Aorta (tissue), 5 donors: ENCODE data around the gene ITGBL1. TPM values are rescaled to one million over a fixed set of nuclear protein-coding genes. Genes with fewer than 3 reads are reported as not detected.
A peak's percentile ranks its signal among the peaks of the same experiment; 100 is the strongest.

Source experiments
- ATAC-seq: fragments of 200-7000 bp; cut with Tn5 transposase; one replicate; pipeline ENCODE4 v1.9.1; 2022; ENCODE audit warnings: moderate library complexity; ENCODE audit not compliant: low FRiP score
- DNase-seq, 2 donors: peaks; one replicate each; pipeline ENCODE4 v3.0.0-alpha.2; 2020
- H3K27ac ChIP-seq, 2 donors: one replicate each; pipeline ENCODE4 v1.5.1; 2013; ENCODE audit warnings: low read length in 2 of 2, mild to moderate bottlenecking in 2 of 2, moderate library complexity in 2 of 2, control low read depth in 1 of 2, inconsistent platforms in 1 of 2, low read depth in 1 of 2
- H3K27me3 ChIP-seq, 2 donors: one replicate each; pipeline ENCODE4 v1.6.1; 2013; ENCODE audit warnings: control low read depth in 1 of 2, low read length in 1 of 2, mild to moderate bottlenecking in 1 of 2, moderate library complexity in 1 of 2; ENCODE audit not compliant: insufficient read depth in 2 of 2, control insufficient read depth in 1 of 2
- H3K36me3 ChIP-seq, 2 donors: one replicate each; pipeline ENCODE4 v1.6.1; 2013; ENCODE audit warnings: control low read depth in 1 of 2, low read length in 1 of 2, mild to moderate bottlenecking in 1 of 2; ENCODE audit not compliant: insufficient read depth in 2 of 2, control insufficient read depth in 1 of 2
- H3K4me1 ChIP-seq, 2 donors: one replicate each; pipeline ENCODE4 v1.6.1; 2013; ENCODE audit warnings: low read length in 2 of 2, control low read depth in 1 of 2, mild to moderate bottlenecking in 1 of 2, moderate library complexity in 1 of 2; ENCODE audit not compliant: insufficient read depth in 2 of 2, control insufficient read depth in 1 of 2
- H3K4me3 ChIP-seq, 2 donors: one replicate each; pipeline ENCODE4 v1.5.1; 2013; ENCODE audit warnings: low read length in 2 of 2, control low read depth in 1 of 2, mild to moderate bottlenecking in 1 of 2
- H3K9me3 ChIP-seq: one replicate; pipeline ENCODE4 v1.6.1; 2013; ENCODE audit warnings: mild to moderate bottlenecking, low read length; ENCODE audit not compliant: control insufficient read depth
- WGBS, 2 donors: extraction: QIAGEN DNeasy Blood & Tissue Kit; methylation state at CpG; one replicate each; pipeline ENCODE4 v1.1.7; 2013; 5-methylcytosine and 5-hydroxymethylcytosine counted together
- intact Hi-C, 2 donors: fragments of 100-400 bp; cut with DNase I; formaldehyde crosslinking; loops; one replicate each; pipeline versions ENCODE4 v1.14.2 to v1.15.0; 2022
- polyA plus RNA-seq, 2 donors: library from polyadenylated mRNA; stranded (reverse); fragments of 200-250 nt; gene quantifications; one replicate each; pipeline ENCODE4 v1.2.3, GENCODE V29; 2013
- total RNA-seq, 2 donors: library from RNA; stranded (reverse); fragmentation: NEBNext Ultra II Directional; extraction: Animal tissue kit (Norgen Biotek cat#: 25700); gene quantifications; one replicate each; pipeline ENCODE4 v1.2.1, GENCODE V29; 2021
- donor health status: healthy with polysubstance abuse.
- donor health status: Bipolar disorder and iron deficiency.
- donor health status: DM: no; HTN: no; CAD: no.
- donor health status: DM: no; HTN: no; CAD: no.
- donor health status: DM: yes; HTN: yes; CAD: no.

Gene ITGBL1
- total and polyA plus RNA-seq, 4 donors = 110 to 144 (median 121) TPM

DNA sequence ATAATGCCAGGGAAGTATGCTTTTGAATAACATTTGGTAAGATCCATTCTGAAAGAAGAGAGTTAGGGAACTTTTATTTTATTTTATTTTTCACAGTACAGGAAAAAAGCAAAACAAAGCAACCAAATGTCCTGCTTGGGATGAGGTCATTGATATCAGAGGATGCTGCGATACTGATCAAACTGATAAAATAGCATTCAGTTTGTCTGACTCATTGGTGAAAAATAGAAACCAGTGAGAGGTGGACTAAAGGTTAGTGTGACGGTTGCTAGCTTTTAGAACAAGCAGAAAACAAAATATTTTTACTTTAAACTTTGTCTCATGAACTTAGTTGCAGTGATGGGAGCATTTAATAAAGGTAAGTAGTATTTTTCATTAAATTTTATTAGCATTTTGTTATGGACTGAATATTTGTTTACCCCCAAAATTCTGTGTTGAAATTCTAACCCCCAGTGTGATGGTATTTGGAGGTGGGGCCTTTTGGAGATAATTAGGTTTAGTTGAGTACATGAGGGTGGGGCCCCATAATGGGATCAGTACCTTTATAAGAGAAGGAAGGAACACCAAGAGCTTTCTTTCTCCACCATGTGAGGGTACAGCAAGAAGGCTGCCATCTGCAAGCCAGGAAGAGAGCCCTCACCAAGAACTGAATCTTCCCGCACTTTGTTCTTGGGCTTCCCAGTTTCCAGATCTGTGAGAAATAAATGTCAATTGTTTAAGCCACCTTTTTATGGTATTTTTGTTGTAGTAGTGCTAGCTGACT lies 37.3 kb downstream of the ITGBL1 start:
- Histone ChIP-seq H3K27me3 (no peaks in the 10 kb centered on the region), H3K27ac (no peak overlapping the region), H3K4me3 (no peak overlapping the region), H3K9me3 (no peaks in the 10 kb centered on the region), H3K4me1 (peaks cover 0 to 5% of the 10 kb centered on the region in 2 donors), H3K36me3 (peaks cover 0 to 4% of the 10 kb centered on the region in 2 donors)
- intact Hi-C loops = no loop called here
- WGBS, 2 donors = 71 to 81% methylated on average over 3 of the region's 3 CpGs
- DNase-seq = no peak
- ATAC-seq = no peak

- no peak for ATAC-seq
- no peak overlapping the region for H3K27ac ChIP-seq
These were observed 38.0 kb downstream of the ITGBL1 start for GRCh38 chr13:101490406-101491015.

DNA sequence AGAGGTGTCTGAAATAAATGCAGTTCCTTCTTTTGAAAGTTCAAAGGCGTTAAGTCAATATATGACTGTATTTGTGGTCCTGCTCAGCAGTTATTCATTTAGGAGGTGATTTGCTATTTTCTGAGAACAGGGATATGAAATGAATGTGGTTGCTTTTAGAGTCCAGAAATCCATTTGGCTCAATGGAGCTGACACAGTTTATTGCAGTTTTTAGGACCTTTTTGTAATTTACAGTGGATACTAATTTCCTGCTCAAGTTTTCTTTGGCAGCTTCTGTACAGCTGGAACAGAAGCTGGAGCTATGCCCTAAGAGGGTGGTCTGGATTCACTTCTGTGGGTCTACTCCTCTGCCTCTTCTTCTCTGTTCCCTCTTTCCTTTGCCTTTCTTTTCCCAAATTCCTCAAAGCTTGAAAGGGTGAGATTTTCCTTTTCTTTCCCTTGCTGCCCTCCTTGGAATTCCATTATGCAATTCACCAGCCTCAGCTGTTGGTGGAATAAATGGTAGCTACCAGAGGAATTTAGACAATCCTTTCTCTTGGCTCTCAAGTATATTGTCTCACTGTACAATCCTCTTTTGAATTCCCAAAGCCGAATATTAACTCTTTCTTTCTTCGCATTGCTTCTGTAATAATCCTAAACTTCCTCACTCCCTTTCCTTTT lies 39.9 kb downstream of the ITGBL1 start:
- Histone ChIP-seq H3K4me1 (peaks cover 1 to 5% of the 10 kb centered on the region in 2 donors), H3K9me3 (no peaks in the 10 kb centered on the region), H3K27me3 (no peaks in the 10 kb centered on the region), H3K4me3 (no peak overlapping the region), H3K27ac (no peak overlapping the region), H3K36me3 (peaks cover 0 to 4% of the 10 kb centered on the region in 2 donors)
- intact Hi-C loops = no loop called here
- ATAC-seq = no peak
- no peak for DNase-seq
- 57 to 66% methylated on average over 3 of the region's 3 CpGs for WGBS, 2 donors

More at GRCh38 chr13:101490406-101491015, 38.0 kb downstream of the ITGBL1 start:
- H3K4me1 ChIP-seq = peaks cover 1 to 5% of the 10 kb centered on the region in 2 donors
- H3K36me3 ChIP-seq = peaks cover 0 to 4% of the 10 kb centered on the region in 2 donors
- H3K9me3 ChIP-seq = no peaks in the 10 kb centered on the region
- intact Hi-C loops = no loop called here
- no peak overlapping the region for H3K4me3 ChIP-seq
- DNase-seq = no peak
- H3K27me3 ChIP-seq = no peaks in the 10 kb centered on the region

DNA sequence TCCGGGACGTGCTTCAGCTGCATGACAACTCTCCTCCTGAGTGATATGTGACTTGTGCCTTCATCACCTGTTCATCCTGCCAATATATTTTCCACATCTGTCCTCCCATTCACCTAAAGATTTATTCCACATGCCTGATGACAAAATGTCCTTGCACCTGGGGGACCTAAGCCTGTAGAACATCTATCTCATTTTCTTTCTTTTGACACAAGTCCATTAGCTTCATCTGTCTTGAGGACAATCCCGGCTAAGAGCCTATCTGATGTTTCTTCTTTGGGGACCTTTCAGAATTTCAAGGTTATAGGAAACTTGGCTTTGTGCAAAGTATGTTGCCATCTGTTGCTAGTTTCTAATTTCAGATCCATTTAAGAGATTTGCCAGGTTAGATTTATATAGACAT lies 41.1 kb downstream of the ITGBL1 start:
- H3K27ac ChIP-seq = no peak overlapping the region
- H3K36me3 ChIP-seq = no peaks in the 10 kb centered on the region
- H3K4me3 ChIP-seq = no peak overlapping the region
- 89 to 93% methylated on average over 3 of the region's 3 CpGs for WGBS, 2 donors
- ATAC-seq (no peak), DNase-seq (no peak)
- H3K27me3 ChIP-seq = no peaks in the 10 kb centered on the region
- H3K9me3 ChIP-seq = no peaks in the 10 kb centered on the region
- intact Hi-C loops = no loop called here
- peaks cover 1 to 5% of the 10 kb centered on the region in 2 donors for H3K4me1 ChIP-seq

DNA sequence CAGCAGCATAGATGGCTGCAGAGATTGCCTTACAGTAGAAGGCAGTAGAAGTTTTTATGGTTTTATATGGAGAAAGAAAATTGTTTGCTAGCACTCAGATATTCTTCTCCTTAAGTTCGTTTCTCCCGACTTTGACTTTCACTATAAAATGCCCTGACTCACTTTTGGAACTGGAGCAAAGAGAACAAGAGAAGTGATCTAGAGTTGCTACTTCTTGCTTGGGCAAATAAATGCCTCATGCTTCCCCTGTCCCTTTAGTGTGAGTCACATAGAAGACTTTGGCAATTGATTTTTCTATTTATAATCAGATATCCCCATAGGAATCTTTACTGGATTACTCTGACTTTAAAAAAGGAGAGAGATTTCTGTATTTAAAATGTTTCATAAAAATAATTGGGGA lies 46.9 kb downstream of the ITGBL1 start:
- DNase-seq = no peak
- H3K4me1 ChIP-seq = peaks cover 0 to 1% of the 10 kb centered on the region in 2 donors
- intact Hi-C loops = no loop called here
- ATAC-seq = no peak
- H3K9me3 ChIP-seq = no peaks in the 10 kb centered on the region
- no peaks in the 10 kb centered on the region for H3K36me3 ChIP-seq
- peak overlapping the region; percentile 38 to 54 for H3K4me3 ChIP-seq
- H3K27ac ChIP-seq = no peak overlapping the region
- WGBS, 2 donors = 14 to 29% methylated on average over 2 of the region's 2 CpGs
- no peaks in the 10 kb centered on the region for H3K27me3 ChIP-seq

GRCh38 chr13:101502618-101503017 lies 50.1 kb downstream of the ITGBL1 start:
- 78 to 89% methylated on average over 2 of the region's 2 CpGs for WGBS, 2 donors
- Histone ChIP-seq H3K27me3 (no peaks in the 10 kb centered on the region), H3K4me3 (no peak overlapping the region), H3K27ac (no peak overlapping the region), H3K36me3 (no peaks in the 10 kb centered on the region), H3K4me1 (no peaks in the 10 kb centered on the region), H3K9me3 (peaks cover 1% of the 10 kb centered on the region)
- intact Hi-C loops = no loop called here
- DNase-seq (no peak), ATAC-seq (no peak)

GRCh38 chr13:101511161-101511560 lies 58.7 kb downstream of the ITGBL1 start:
- no peak for DNase-seq
- Histone ChIP-seq H3K4me1 (peaks cover 0 to 8% of the 10 kb centered on the region in 2 donors), H3K27ac (no peak overlapping the region), H3K9me3 (peaks cover 1% of the 10 kb centered on the region), H3K36me3 (no peaks in the 10 kb centered on the region), H3K4me3 (no peak overlapping the region), H3K27me3 (no peaks in the 10 kb centered on the region)
- no peak for ATAC-seq
- intact Hi-C loops = loop anchor here in 1 of 2 donors (5.0 kb wide), 1 partner anchor 246 kb away; no protein-coding TSS in a partner anchor

DNA sequence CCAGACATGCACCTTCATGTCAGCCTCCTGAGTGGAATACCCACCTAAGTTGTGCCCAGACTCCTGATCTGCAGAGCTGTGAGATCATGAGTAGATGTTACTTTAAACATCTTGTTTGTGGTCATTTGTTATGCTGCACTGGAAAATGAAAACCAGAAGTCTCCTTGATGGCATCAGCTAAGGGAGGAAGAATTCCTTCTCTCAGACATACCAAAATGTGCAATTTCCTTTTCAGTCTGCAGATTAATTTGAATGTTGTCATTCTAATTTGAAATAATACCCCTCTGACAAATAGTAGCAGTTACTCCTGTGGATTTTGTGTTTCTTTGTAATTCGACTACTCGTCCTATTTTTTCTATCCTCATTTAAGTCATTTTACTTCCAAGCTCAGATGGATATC lies 59.3 kb downstream of the ITGBL1 start:
- H3K27me3 ChIP-seq = no peaks in the 10 kb centered on the region
- intact Hi-C loops = loop anchor here in 1 of 2 donors (5.0 kb wide), 1 partner anchor 246 kb away; no protein-coding TSS in a partner anchor
- H3K9me3 ChIP-seq = no peaks in the 10 kb centered on the region
- ATAC-seq (no peak), DNase-seq (no peak)
- H3K4me1 ChIP-seq = peaks cover 0 to 8% of the 10 kb centered on the region in 2 donors
- H3K36me3 ChIP-seq = no peaks in the 10 kb centered on the region
- no peak overlapping the region for H3K27ac ChIP-seq
- H3K4me3 ChIP-seq = no peak overlapping the region
- 71 to 73% methylated on average over 2 of the region's 2 CpGs for WGBS, 2 donors
